Natural killer cell (primary cell): Measurements from ENCODE around the gene UBAC2. TPM values are rescaled to one million over a fixed set of nuclear protein-coding genes. Genes with fewer than 3 reads are reported as not detected.
"Not testable (repeated sequence)": the region's sequence is repeated elsewhere in the genome, so short reads cannot be mapped to it uniquely, and the experiment has no call there.

Experiments
- ATAC-seq, 3 donors: fragments of 150-1000 bp in 2 of 3; fragments of 200-7000 bp in 1 of 3; cut with Tn5 transposase; 1 replicate in 1 of 3; 2 replicates in 2 of 3; pipeline ENCODE4 v1.10.0; 2021; ENCODE audit warnings: mild to moderate bottlenecking in 2 of 3, moderate library complexity in 2 of 3
- DNase-seq, 2 donors: peaks; one replicate each; pipeline versions ENCODE4 v3.0.0 to v3.0.0-alpha.2; 2013 to 2021; ENCODE audit warnings: mixed read lengths in 1 of 2
- H3K27ac ChIP-seq: one replicate; pipeline ENCODE4 v1.5.1; 2013; ENCODE audit warnings: mild to moderate bottlenecking, low read length
- H3K27me3 ChIP-seq: one replicate; pipeline ENCODE4 v1.6.1; 2013; ENCODE audit warnings: low read length; ENCODE audit not compliant: control insufficient read depth, insufficient read depth
- H3K36me3 ChIP-seq: one replicate; pipeline ENCODE4 v1.6.1; 2013; ENCODE audit warnings: low read length; ENCODE audit not compliant: control insufficient read depth, insufficient read depth
- H3K4me1 ChIP-seq: one replicate; pipeline ENCODE4 v1.6.1; 2013; ENCODE audit warnings: low read length; ENCODE audit not compliant: control insufficient read depth, insufficient read depth
- H3K4me3 ChIP-seq: one replicate; pipeline ENCODE4 v1.5.1; 2013; ENCODE audit warnings: low read length
- H3K9me3 ChIP-seq: one replicate; pipeline ENCODE4 v1.6.1; 2013; ENCODE audit warnings: low read length; ENCODE audit not compliant: control insufficient read depth, insufficient read depth
- H3K27ac Mint-ChIP-seq, 2 donors: one replicate each; pipeline ENCODE4 v1.8.0; 2022; ENCODE audit warnings: mild to moderate bottlenecking in 2 of 2, mixed read lengths in 2 of 2, moderate library complexity in 1 of 2
- H3K27me3 Mint-ChIP-seq, 2 donors: one replicate each; pipeline ENCODE4 v1.8.0; 2022; ENCODE audit warnings: low read depth in 2 of 2, mixed read lengths in 2 of 2
- H3K36me3 Mint-ChIP-seq: one replicate; pipeline ENCODE4 v1.8.0; 2022; ENCODE audit warnings: mixed read lengths
- H3K4me1 Mint-ChIP-seq, 2 donors: one replicate each; pipeline ENCODE4 v1.8.0; 2022; ENCODE audit warnings: mixed read lengths in 2 of 2
- H3K4me3 Mint-ChIP-seq: one replicate; pipeline ENCODE4 v1.8.0; 2022; ENCODE audit warnings: mild to moderate bottlenecking, moderate library complexity, mixed read lengths
- H3K9me3 Mint-ChIP-seq, 2 donors: one replicate each; pipeline ENCODE4 v1.8.0; 2022; ENCODE audit warnings: mixed read lengths in 2 of 2
- WGBS: methylation state at CpG from one replicate; pipeline ENCODE4 v1.1.7; 2013; ENCODE audit warnings: missing lambda C conversion rate; ENCODE audit not compliant: insufficient coverage; 5-methylcytosine and 5-hydroxymethylcytosine counted together
- intact Hi-C: fragments of 100-400 bp; cut with micrococcal nuclease; formaldehyde crosslinking; loops from one replicate; pipeline ENCODE4 v1.14.2; 2022
- total RNA-seq, 4 donors: library from RNA; stranded (reverse); fragments of 120-200 nt in 1 of 4; gene quantifications; one replicate each; pipeline versions ENCODE4 v1.2.3 to v1.2.4, GENCODE V29; 2013 to 2022
- TF ChIP-seq, protein P1 (sequence below): fragments of 200-600 bp; IDR thresholded peaks from one replicate; pipeline ENCODE4 v1.8.0; 2022; ENCODE audit warnings: antibody characterized with exemption

UBAC2 gene
- total RNA-seq, 3 donors from 2014 or later (not counting 1 experiment from before 2014, with no cell fraction given): 50.6 to 59.1 (median 56.4) TPM

DNA sequence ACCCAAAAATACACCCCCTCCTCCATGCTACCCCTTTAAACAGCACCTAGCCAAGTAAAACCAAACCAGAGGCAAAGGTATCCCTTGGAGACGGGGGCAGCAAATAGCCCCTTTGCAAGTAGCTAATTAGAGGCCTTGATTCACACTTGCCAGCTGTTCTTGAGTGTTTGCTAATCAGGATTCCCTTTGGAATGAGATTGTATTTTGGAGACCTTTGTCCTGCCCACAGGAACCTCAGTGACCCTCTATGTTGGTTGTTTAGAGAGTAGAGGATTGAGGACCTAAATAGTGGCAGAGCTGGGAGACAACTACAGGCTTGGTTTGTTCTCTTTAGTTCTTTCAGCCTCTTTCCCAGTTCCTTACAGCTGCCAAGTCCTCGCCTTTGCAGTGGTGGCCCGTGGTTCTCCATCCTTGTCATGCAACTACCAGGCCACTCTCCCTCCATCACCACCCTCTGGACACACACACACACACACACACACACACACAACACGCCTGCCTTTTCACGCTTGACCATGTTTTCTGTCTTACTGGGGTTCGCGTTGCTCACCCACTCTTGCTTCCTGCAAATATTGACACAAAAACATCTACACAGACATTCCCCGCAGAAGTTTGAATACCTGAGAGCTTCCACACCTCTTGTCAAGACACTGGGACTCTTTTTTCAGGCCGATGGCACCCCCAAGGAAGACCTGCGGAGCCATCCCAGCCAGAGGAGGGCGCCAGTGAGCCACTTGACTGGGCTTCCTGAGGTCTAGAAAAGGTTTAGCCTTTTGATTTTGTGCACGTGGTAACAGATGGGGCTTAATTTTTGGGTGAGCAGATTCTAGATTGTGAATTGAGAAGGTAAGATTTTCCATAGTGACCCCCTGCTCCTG, 186.5 kb downstream of the UBAC2 start:
- peak; percentile 73 to 93 for DNase-seq
- WGBS: 60% methylated on average over 12 of the region's 12 CpGs
- H3K4me3 Mint-ChIP-seq: peak overlapping the region; percentile 7
- peak overlapping the region; percentile 6 to 55 for H3K27ac Mint-ChIP-seq
- Histone ChIP-seq H3K27ac (no peak overlapping the region), H3K4me3 (no peak overlapping the region), H3K4me1 (peaks cover 53% of the 10 kb centered on the region), H3K27me3 (no peaks in the 10 kb centered on the region), H3K36me3 (peaks cover 14% of the 10 kb centered on the region), H3K9me3 (no peaks in the 10 kb centered on the region)
- intact Hi-C loops: loop anchor here (1.0 kb wide), 1 partner anchor 50 kb away; no protein-coding TSS in a partner anchor
- ATAC-seq: peak; percentile 63 to 70 (median 69)
- TF ChIP-seq, protein P1, sequence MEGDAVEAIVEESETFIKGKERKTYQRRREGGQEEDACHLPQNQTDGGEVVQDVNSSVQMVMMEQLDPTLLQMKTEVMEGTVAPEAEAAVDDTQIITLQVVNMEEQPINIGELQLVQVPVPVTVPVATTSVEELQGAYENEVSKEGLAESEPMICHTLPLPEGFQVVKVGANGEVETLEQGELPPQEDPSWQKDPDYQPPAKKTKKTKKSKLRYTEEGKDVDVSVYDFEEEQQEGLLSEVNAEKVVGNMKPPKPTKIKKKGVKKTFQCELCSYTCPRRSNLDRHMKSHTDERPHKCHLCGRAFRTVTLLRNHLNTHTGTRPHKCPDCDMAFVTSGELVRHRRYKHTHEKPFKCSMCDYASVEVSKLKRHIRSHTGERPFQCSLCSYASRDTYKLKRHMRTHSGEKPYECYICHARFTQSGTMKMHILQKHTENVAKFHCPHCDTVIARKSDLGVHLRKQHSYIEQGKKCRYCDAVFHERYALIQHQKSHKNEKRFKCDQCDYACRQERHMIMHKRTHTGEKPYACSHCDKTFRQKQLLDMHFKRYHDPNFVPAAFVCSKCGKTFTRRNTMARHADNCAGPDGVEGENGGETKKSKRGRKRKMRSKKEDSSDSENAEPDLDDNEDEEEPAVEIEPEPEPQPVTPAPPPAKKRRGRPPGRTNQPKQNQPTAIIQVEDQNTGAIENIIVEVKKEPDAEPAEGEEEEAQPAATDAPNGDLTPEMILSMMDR: peak; percentile 65
- H3K4me1 Mint-ChIP-seq: peaks cover 26 to 31% of the 10 kb centered on the region in 2 donors
- no peaks in the 10 kb centered on the region for H3K36me3 Mint-ChIP-seq
- no peaks in the 10 kb centered on the region for H3K9me3 Mint-ChIP-seq
- no peaks in the 10 kb centered on the region for H3K27me3 Mint-ChIP-seq

DNA sequence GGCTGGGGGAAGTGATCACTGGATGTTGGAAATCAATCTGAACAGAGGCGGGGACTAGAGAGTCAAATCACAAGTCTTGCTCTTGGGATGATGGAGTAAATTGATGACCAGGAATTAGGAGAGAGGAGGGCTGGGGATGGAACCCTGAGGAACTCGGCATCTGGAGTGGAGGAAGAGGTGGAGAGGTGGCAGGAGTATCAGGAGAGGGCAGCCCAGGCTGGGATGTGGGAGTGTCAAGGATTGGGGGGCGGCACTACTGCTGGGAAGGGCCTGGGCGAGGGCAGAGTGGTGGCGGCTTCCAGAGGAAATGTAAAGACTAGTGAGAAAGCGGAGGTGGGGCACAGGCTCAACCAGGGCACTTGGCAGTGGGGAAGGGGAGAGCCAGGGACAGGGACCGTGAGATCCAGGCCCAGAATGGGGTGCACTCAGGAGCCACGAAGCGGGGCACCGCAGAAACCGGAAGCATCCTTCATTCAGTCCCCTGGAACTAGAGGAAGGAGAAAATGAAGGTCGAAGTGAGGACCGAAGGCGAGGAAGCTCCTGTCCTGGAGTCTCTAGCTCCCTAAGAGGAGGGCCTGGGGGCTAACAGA, 187.8 kb downstream of the UBAC2 start:
- H3K4me1 ChIP-seq: peaks cover 40% of the 10 kb centered on the region
- Mint-ChIP-seq H3K4me3 (no peak overlapping the region), H3K27me3 (no peaks in the 10 kb centered on the region), H3K27ac (no peak overlapping the region), H3K4me1 (peaks cover 13 to 18% of the 10 kb centered on the region in 2 donors), H3K36me3 (no peaks in the 10 kb centered on the region), H3K9me3 (no peaks in the 10 kb centered on the region)
- no peaks in the 10 kb centered on the region for H3K9me3 ChIP-seq
- 93% methylated on average over 14 of the region's 14 CpGs for WGBS
- peaks cover 14% of the 10 kb centered on the region for H3K36me3 ChIP-seq
- TF ChIP-seq, protein P1: no peak
- H3K27ac ChIP-seq: no peak overlapping the region
- intact Hi-C loops: no loop called here
- ATAC-seq: no peak
- no peaks in the 10 kb centered on the region for H3K27me3 ChIP-seq
- H3K4me3 ChIP-seq: no peak overlapping the region
- no peak for DNase-seq

DNA sequence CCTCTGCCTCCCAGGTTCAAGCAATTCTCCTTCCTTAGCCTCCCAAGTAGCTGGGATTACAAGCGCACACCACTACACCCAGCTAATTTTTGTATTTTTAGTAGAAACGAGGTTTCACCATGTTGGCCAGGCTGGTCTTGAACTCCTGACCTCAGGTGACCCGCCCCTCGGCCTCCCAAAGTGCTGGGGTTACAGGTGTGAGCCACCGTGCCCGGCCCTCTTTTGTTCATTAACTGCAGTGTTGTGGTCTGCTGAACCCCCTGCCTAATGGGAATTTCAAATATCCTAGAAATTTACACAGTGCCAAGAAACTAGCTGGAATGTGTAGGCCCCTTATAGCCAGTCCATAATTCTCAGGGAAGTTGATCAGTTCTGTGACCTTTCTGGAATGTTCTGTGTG, 188.4 kb downstream of the UBAC2 start:
- 95% methylated on average over 6 of the region's 6 CpGs for WGBS
- H3K36me3 Mint-ChIP-seq, H3K4me3 Mint-ChIP-seq, H3K9me3 ChIP-seq, ATAC-seq, H3K27ac ChIP-seq, H3K27me3 Mint-ChIP-seq, DNase-seq, intact Hi-C loops, H3K27me3 ChIP-seq, H3K4me3 ChIP-seq, H3K9me3 Mint-ChIP-seq: not testable (repeated sequence)
- Mint-ChIP-seq H3K4me1 (peaks cover 7 to 12% of the 10 kb centered on the region in 2 donors), H3K27ac (peak overlapping the region in 1 of 2 donors; percentile 45)
- H3K36me3 ChIP-seq: peaks cover 14% of the 10 kb centered on the region
- H3K4me1 ChIP-seq: peaks cover 34% of the 10 kb centered on the region
